DND-41 (cell line): ENCODE measurements around the gene RNU6-1.

Experiments
- EZH2 ChIP-seq: IDR thresholded peaks from 3 replicates; pipeline ENCODE4 v1.6.1; 2012; ENCODE audit warnings: borderline replicate concordance, low read depth, mild to moderate bottlenecking, moderate library complexity, low read length, inconsistent platforms; ENCODE audit not compliant: severe bottlenecking
- TF ChIP-seq, protein P1 (sequence below): IDR thresholded peaks from 2 replicates; pipeline ENCODE4 v1.5.1; 2012; ENCODE audit warnings: borderline replicate concordance, low read length, moderate library complexity, mild to moderate bottlenecking; ENCODE audit not compliant: poor library complexity, severe bottlenecking; ENCODE audit errors: extremely low read depth

DNA sequence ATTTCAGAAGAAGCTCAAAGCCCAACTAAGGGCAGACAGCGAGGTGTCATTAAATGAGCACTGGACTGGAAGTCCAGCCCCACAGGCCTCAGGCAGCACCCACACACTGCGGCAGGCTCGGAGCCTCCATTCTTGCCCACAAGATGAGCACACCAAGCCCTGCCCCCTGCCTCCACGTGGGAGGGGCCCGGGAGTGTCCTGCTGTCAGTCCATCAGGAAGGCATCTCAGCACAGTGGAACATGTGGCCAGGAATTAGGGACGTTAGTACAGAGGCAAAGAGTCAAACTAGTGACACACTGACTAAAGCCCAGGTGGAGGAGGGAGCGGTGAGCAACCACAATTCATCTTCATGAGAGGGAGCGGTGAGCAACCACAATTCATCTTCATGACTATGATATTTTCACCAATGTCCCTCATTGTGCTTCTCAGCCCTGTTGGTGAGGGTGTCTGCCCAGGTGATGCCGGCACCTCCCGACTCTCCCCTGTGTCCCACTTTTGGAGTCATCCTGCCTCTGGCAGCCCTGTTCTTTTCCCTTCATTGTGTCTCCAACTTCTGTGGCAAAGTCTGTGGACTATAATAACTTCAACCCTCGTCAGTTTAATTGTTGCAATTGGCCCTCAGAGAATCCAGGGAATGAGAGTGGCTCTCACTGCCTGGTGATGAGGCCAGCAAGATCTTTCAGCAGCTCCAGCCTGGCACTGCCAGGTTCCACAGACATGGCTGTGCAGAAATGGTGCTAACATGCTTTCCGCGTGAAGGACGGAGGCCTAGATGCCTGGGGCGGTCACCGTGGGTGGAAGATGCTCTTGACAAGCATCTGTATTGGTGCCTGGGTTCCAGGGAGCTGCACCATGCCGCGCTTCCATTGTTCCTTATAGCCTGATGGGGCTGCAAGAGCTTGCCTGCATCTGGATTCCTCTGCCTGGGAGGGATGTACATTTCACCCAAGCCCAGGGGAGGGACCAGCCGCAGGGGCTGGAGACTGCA, 37.6 kb downstream of the RNU6-1 start:
- TF ChIP-seq EZH2, result no peak
- TF ChIP-seq, protein P1, sequence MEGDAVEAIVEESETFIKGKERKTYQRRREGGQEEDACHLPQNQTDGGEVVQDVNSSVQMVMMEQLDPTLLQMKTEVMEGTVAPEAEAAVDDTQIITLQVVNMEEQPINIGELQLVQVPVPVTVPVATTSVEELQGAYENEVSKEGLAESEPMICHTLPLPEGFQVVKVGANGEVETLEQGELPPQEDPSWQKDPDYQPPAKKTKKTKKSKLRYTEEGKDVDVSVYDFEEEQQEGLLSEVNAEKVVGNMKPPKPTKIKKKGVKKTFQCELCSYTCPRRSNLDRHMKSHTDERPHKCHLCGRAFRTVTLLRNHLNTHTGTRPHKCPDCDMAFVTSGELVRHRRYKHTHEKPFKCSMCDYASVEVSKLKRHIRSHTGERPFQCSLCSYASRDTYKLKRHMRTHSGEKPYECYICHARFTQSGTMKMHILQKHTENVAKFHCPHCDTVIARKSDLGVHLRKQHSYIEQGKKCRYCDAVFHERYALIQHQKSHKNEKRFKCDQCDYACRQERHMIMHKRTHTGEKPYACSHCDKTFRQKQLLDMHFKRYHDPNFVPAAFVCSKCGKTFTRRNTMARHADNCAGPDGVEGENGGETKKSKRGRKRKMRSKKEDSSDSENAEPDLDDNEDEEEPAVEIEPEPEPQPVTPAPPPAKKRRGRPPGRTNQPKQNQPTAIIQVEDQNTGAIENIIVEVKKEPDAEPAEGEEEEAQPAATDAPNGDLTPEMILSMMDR, result no peak
